Left renal pelvis (tissue), 4 donors: ENCODE measurements around the gene CFAP46. TPM values are rescaled to one million over a fixed set of nuclear protein-coding genes. Genes with fewer than 3 reads are reported as not detected.

Source experiments
- DNase-seq, 4 donors: peaks; one replicate each; pipeline ENCODE4 v3.0.0-alpha.2; 2013; ENCODE audit warnings: low read depth in 4 of 4, low spot score in 3 of 4
- polyA plus RNA-seq, 4 donors: library from polyadenylated mRNA; unstranded; fragments of 120-200 nt; gene quantifications; one replicate each; pipeline ENCODE4 v1.2.1, GENCODE V29; 2013; ENCODE audit not compliant: insufficient read length in 4 of 4

The CFAP46 gene
- 10 to 100 TPM in 2 of 4 donors, 1 to 10 TPM in 2; 1.2 to 10.6 (median 8.3) TPM for polyA plus RNA-seq

DNA sequence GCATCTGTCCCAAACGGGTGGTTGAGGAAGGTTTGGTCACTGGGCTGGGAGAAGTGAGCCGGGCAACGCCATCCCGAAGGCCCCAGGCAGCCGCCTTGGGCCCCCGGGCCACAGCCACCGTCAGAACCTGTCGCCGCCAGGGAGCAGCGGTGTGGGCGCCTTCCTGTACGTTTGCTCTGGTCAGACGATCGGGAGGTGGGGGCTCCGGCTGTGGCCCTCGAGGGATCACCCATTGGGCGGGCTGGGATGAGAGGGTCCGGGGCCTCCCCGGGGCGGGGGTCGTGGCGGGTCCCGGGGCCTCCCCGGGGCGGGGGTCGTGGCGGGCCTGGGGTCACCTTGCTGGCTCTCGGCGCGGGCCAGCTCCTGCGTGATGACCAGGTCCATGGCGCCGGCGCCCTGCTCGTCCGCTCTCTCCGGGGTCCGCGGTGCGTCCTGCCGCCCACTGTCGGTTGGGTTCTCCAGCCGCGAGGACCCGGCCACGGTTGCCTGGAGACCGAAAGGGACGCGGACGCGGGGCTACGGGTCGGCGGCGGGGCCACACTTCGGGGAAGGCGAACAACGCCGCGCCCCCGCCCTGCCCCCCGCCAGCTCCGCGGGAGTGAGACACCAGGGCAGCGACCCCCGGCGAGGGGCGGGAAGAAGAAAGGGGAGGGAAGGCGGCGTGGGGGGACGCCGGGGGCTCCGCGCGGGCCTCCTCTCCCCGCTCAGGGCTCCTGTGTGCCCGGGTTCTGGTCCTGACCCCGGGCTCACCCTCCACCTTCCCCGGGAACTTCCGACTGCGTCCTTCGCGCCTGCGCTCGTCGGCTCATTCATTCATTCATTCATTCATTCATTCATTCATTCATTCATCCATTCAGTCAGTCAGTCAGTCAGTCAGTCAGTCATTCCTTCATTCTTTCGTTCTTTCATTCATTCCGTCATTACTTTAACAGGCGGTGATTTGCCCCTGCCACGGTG, at the start of gene CFAP46:
Gene CFAP46 (minus strand): TSS at position 470 of the 957 bp plus-strand sequence. CDS start 86 bp downstream, at position 384.
- peak in 2 of 4 donors; percentile 45 to 49 for DNase-seq

DNA sequence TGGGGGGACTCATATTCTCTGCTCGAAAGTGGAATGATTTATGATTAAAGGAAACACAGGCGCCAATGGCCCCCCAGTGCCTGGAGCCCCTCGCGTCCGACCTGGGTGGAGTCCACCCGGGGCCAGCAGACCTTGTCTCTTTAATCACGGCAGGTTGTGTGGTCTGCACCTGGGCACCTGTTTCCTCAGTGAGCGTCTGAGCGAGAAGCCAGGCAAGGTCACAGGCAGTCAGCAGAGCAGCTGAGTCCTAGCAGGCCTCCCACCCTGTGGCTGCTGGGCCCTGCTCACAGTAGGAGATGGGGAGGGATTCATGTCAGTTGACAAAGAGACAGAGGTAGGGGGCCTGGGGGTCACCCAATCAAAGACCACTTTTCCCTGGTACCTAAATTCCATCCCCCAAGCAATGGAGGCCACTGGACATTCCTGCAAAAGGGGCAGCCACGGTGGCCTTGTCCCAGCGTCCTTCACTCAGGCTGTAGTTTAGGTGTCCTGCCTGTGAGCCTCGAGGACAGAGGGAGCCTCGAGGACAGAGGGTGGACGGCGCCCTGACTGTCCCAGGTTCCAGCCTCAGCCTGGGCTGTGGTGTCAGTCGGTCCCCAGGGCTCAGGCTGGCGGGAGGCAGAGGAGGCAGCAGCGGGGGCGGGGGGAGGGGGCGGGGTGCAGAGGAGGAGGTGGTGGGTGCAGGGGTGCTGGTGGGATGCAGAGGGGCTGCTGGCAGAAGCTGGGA, 49.5 kb upstream of the CFAP46 start:
- DNase-seq = no peak

DNA sequence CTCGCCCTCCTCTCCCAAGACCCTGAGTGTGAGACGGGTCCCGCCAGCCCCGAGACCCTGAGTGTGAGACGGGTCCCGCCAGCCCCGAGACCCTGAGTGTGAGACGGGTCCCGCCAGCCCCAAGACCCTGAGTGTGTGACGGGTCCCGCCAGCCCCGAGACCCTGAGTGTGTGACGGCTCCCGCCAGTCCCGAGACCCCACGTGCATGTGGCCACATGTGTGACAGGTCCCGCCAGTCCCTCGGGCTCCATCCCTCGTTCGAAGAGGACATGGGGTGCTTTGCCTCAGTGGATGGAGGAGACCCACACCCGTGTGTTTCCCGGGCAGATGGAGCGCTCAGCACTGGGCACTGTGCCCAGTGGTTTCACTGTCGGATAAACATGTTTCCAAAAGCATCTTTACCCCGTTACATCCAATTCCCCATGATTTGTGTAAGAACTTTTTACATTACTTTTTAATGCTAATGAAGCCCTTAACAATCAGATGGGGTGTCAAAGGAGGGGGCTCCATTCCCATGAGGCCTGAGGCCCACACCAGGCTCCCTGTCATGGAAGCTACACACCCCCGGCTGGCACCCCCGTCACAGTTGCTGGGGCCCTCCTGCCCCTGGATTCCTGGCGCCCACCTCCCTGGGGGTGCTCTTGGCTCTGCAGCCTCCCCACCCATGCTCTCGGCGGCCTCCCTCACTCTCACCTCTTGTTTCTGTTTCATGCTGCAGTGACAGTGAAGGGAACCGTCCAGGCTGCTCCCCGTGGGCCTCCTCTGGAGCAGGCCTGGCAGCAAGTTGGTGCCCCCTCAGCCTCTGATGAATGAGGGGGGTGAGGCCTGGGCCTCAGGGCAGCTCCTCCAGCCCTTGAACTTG, 48.5 kb upstream of the CFAP46 start:
- DNase-seq = no peak

DNA sequence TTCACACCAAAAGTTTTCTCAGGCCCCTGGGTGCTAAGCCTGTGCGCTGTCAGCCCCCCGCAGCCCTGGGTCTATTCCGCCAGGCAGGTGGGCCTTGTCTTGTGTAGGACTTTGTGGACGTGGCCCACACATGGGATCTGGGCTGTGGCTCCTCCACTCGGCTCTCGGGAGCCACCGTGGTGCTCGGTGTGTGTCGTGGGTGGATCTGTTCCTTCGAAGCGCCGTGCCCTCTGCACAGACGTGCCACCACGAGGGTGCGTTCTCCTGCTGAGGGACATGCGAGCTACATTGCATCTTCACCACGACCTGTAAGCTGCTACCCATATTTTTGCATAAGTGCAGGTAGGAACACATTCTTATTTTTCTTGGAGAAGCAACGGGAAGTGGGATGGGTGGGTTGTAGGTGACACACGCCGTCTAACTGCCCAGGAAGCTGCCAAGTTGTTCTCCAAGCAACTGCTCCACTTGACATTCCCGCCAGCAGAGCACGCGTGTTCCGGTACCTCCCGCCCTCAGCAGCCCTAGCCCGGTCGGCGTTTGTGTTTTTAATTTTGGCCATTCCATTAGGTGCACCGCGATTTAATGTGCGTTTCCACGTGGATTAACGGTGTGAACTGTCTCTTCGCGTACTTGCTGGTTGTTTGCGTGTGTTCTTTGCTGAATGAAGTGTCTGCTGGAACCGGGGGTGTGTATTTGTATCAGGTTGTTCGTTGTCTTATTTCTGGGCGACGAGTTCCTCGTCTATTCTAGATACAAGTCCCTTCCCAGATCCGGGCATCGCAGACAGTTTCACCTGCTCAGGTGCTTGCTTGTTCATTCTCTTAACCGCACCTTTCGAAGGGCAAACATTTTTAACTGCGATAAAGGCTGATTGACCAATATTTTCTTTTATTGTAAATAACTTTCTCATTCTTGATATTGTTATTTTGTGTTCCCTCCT, 47.4 kb upstream of the CFAP46 start:
- no peak for DNase-seq

DNA sequence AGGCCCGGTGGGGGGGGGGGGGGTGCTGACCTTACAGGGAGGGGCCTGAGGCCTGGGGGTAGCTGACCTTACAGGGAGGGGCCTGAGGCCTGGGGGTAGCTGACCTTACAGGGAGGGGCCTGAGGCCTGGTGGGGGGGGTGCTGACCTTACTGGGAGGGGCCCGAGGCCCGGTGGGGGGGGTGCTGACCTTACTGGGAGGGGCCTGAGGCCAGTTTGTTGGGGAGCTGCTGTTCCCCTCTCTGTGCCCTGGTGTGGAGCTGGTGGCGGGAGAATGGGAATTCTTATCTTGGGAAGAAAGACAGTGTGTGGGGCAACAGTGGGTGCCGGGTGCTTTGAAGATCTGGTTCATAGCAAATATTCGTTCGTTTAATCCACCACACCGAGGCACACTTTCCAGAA, 46.6 kb upstream of the CFAP46 start:
- no peak for DNase-seq

DNA sequence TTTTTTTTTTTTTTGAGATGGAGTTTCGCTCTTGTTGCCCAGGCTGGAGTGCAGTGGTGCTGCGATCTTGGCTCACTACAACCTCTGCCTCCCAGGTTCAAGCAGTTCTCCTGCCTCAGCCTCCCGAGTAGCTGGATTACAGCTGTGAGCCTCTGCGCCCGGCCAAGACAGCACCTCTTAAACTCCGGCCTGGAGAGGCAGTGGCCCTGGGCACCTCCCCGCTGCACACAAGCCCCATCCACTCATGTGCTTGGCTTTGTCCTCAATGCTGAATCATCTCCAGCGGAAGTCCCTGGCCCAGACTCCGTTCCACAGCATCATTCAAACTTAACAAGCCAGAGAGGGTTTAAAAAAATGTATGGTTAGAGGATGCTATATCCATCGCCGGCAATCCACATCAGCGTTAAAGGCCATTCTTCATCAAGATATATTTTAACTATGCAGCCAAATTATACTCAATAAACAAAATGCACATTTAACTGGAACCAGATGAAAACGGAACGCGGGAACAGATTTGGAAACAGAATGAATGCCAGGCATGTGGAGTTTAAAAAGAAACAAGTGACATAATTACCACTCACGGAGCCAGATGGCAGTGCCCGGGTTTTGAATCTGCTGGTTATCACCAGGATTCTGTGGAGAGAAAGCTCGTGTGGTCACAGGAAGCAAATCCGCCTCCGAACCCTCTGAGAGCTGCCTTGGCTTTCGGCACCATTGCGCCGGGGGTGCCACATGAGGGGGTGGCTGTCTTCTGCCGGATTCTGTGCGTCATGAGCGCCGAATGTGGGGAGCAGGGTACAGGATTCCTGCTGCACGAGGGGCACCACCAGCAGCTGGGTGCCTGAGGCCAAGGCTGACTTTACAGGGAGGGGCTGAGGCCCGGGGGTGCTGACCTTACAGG, 45.6 kb upstream of the CFAP46 start:
- no peak for DNase-seq

DNA sequence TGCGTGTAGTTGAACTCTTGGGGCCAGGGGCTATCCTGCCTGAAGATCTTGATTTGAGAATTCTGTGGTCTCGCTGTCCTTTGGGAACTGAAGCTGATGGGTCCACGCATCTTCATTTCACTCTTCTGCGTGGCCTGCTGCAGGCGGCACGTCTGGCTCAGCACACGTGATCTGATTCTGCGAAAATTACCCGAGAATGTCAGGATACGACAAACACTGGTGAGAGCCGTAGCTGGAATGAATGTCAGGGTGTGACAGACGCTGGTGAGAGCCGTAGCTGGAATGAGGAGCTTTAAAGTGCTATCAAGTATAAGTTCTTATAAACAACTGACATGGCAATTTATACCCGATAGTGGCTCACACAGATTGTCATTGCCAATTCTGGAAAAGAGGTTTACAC, 44.6 kb upstream of the CFAP46 start:
- DNase-seq = no peak

DNA sequence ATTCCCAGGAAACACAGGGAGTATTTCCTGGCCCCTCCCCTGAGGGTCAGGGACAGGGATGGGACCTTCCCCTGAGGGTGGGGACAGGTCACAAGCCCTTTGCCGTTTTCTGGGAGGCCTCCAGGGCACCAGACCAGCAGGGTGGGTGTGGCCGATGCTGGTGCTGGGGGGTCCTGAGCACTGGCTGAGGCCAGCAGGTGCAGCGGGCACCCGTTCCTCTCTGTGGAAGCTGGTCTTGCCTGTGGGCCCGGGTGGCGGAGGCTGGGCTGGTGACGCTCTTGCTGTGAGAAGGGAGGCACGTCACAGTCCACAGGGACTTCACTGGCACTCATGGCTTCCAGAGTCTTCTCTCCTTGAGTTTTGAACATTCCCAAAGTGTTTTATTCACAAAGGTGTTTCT, 44.2 kb upstream of the CFAP46 start:
- DNase-seq = no peak

DNA sequence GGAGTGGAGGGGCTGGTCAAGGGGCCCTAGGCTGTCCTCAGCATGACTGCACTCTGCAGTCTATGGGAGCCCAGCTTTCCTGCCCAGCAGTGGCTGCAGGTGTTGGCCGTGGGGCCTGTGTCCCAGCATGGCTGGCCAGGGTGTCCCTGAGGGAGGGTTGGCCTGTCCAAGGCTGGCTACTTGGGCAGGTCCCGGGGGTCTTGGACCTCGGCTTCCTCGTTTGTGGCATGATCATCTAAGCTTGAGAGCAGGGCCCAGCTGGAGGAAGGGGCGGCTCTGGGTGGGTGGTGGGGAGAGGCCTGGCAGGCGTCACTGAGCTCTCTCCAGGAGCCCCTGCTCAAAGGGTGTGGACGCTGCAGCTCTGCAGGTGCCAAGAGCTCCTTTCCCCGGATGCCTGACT, 43.7 kb upstream of the CFAP46 start:
- DNase-seq = no peak

DNA sequence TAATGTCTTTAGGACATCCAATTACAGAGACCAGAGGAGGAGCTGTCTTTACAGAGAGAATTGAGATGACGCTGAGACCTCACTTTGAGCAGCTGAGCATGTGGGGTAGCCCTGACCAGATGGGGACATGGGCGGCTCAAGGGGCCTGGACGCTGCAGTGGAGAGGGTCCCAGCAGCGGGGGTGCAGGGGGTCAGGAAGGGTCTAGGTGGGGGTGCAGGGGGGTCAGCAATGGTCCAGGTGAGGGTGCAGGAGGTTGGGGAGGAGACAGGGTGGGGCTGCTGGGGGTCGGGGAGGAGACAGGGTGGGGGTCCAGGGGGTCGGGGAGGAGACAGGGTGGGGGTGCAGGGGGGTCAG, 43.2 kb upstream of the CFAP46 start:
- DNase-seq = no peak

DNA sequence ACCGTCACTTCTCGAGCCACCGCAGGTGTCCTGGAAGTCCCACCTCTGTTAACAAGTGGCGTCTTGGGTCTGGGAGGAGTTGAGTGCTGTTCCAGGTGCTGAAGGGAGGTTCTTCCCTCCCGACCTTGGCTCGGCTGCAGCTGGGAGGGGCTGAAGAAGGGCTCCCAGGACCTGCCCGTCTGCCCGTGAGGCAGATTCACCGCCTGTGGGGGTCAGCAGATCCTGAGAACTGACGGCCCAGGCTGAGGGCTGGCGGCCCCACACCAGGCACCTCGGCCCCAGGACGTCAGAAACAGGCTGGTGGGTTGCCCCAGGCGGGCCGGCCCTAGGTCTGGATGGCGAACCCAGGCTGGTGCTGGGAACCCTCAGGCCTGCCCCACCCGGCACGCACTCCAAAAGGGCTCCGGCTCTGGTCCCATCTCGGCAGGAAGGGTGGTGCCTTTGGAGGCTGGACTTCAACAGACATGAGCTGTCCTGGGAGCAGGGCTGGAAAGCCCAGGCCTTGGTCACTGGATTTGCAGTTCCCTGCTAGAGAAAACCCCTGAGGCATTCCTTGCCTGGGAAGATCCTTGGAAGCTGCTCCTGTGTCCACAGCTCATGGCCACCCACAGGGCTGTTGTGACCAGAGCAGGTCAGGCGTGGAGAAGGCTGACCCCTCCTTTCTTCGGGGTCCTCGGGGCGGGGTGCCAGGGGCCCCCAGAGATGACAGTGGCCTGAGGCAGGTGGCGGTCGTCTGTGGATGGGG, 42.6 kb upstream of the CFAP46 start:
- no peak for DNase-seq

DNA sequence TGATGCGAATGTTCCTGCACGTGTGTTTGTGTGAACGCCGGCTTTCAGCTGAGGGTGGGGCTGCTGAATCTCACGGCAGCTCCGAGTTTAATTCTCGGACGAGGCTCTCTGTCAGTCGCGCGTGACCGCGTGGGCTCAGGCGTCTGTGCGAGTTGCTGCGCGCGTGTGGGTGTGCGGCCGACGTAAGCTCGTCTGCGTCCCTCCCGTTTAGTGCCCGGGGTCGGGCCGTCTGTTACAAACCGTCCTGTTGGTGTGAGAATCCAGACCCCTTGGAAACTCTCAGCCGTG, 41.6 kb upstream of the CFAP46 start:
- DNase-seq = no peak

DNA sequence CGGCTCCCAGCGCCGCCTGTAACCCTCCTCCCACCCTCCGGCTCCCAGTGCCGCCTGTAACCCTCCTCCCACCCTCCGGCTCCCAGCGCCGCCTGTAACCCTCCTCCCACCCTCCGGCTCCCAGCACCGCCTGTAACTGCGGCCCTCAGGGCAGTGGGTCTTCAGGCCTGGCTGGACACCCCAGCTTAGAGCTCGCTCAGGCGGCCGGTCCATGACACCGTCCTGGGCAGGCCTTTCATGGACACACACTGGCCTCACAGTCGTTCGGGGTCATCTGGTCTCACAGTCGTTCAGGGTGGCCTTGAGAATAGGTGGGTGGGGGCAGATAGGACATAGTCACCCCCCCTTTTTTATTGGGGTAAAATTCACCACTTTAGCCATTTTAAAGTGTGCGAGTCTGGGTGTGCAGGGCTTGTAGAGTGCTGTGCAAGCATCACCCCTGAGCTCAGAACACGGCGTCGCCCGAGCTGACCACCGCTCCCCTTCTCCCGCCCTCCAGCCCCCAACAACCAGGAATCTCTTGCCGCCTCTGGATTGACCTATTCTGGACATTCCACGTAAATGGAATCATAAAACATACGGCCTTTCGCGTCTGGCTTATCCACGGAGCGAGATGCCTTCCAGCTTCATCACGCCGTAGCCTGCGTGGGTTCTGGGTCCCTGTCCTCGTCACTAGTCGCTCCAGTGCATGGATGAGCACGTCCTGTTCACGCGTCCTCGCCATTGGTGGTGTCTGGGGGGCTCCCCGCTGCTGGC, 41.1 kb upstream of the CFAP46 start:
- DNase-seq = no peak

DNA sequence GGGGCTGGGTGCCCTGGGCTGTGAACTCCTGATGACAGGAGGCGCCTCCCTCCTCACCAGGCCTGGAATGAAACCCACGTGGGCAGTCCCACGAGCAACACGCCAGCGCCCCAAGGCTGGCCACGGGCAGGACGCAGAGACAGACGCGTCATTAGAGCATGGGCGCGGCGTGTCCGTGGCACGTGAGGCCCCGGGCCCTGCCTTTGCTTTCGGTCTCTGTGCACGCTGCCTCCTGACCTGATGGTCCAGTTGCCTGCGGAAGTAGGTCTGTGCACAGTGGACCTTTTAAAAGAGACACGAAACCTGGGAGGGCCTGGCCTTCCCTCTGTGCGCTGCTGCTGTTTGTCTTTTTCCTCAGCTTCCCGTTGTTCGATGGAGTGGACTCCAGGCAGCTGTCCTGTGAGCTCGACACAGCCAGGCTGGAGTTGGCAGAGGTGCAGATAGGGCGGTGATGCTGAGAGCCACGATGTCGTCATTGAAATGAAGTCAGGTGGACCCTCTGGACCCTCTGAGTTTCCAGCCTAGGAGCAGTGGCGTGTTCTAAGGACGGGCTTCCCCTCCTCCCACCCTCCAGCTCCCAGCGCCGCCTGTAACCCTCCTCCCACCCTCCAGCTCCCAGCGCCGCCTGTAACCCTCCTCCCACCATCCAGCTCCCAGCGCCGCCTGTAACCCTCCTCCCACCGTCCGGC, 40.1 kb upstream of the CFAP46 start:
- DNase-seq = peak in 2 of 4 donors; percentile 39 to 46

DNA sequence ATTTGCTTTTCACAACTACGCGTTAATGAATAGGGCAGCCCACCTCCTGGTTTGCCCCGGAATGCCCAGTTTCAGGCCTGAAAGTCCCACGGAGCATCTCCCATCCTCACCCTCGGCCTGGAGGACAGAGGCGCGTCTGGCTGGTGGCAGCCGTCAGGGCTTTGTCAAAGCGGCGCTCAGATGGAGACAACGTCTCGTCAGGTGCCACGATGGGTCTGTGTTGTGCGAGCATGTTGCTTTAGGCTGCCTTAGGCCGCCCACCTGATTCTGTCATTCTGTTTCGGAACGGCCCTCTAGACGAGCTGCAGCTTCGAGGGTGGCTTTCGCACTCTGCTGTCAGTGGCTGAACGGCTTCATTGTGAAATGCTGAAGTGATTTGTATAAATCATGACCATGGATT, 39.4 kb upstream of the CFAP46 start:
- DNase-seq = no peak

DNA sequence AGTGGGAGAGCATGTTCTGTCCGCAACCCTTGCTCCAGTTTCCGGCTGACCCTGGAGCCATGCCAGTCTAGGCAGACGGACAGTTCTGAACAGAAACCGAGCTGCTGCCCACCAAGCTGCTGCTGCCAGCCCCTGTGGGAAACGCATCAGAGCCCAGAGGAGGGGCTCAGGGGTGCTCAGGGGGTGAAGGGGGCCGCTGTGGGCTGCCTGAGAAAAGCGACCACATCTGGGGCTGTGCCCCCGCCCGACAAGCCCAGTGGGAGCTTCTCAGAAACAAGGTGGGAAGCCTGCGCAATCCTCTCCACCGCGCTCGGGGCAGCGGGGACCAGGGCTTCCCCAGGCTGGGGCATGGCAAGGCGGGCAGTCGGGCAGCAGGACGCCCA, 38.8 kb upstream of the CFAP46 start:
- DNase-seq = no peak
